ENCODE data around the gene COL23A1. TPM values are rescaled to one million over a fixed set of nuclear protein-coding genes. Genes with fewer than 3 reads are reported as not detected.

The COL23A1 gene
- total RNA-seq, 2 experiments from 2014 or later = 0.63 to 0.68 TPM

DNA sequence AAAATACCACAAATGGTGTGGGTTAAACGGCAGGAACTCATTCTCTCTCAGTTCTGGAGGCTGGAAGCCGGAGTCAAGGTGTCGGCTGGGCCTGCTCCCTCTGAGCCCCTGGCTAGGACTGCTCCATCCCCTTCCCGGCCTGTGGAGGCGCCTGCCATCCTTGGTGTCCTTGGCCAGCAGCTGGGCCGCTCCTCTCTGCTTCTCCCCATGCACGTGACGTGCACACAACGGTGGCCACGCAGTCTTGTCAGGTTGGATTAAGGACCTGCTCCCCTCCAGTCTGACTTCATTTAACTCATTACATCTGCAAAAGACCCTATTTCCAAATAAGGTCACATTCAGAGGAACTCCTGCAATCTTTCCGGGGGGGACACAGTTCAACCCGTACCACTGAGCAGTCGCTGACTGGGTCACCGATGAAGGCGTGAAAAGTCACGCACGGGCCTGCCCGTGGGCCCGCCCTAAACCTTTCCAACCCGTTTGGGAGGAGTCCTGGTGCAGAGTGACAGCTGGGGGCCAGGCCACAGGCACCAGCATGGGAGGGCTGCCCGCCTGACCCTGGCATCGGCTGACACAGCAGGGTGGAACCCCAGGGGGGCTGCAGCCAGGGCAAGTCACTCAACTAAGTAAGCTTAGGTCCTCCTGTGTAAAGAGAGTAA is 135.2 kb downstream of the COL23A1 start:
- ChIA-PET CTCF (no interaction called here), POLR2A (no interaction called here)
- H3K4me1 Mint-ChIP-seq (ENCODE audit: low read depth) = no peaks in the 10 kb centered on the region
- H3K9me3 Mint-ChIP-seq (ENCODE audit: insufficient read depth) = no peaks in the 10 kb centered on the region
- H3K4me3 Mint-ChIP-seq = no peak overlapping the region
- H3K27ac Mint-ChIP-seq = no peak overlapping the region
- DNase-seq (no peak), ATAC-seq (no peak)
- no peaks in the 10 kb centered on the region for H3K36me3 Mint-ChIP-seq (ENCODE audit: low read depth)
- H3K27me3 Mint-ChIP-seq (ENCODE audit: low read depth) = no peaks in the 10 kb centered on the region

GRCh38 chr5:178454303-178454702 is 135.9 kb downstream of the COL23A1 start:
- Mint-ChIP-seq H3K27ac (no peak overlapping the region), H3K36me3 (ENCODE audit: low read depth) (no peaks in the 10 kb centered on the region), H3K4me3 (no peak overlapping the region), H3K27me3 (ENCODE audit: low read depth) (no peaks in the 10 kb centered on the region), H3K4me1 (ENCODE audit: low read depth) (no peaks in the 10 kb centered on the region), H3K9me3 (ENCODE audit: insufficient read depth) (no peaks in the 10 kb centered on the region)
- CTCF ChIA-PET = no interaction called here
- POLR2A ChIA-PET = no interaction called here
- no peak for ATAC-seq
- DNase-seq = no peak

- H3K4me1 Mint-ChIP-seq (ENCODE audit: low read depth) = no peaks in the 10 kb centered on the region
- no peaks in the 10 kb centered on the region for H3K27me3 Mint-ChIP-seq (ENCODE audit: low read depth)
- ChIA-PET POLR2A (no interaction called here), CTCF (interaction anchor here (0.6 to 1.8 kb wide), 2 partner anchors 9 to 173 kb away, joined by 3 to 4 read pairs; no protein-coding TSS in a partner anchor)
- no peak overlapping the region for H3K4me3 Mint-ChIP-seq
- H3K27ac Mint-ChIP-seq = no peak overlapping the region
- H3K36me3 Mint-ChIP-seq (ENCODE audit: low read depth) = no peaks in the 10 kb centered on the region
- ATAC-seq = no peak
- no peak for DNase-seq
- no peaks in the 10 kb centered on the region for H3K9me3 Mint-ChIP-seq (ENCODE audit: insufficient read depth)
These were observed 137.0 kb downstream of the COL23A1 start for GRCh38 chr5:178453224-178453623.

DNA sequence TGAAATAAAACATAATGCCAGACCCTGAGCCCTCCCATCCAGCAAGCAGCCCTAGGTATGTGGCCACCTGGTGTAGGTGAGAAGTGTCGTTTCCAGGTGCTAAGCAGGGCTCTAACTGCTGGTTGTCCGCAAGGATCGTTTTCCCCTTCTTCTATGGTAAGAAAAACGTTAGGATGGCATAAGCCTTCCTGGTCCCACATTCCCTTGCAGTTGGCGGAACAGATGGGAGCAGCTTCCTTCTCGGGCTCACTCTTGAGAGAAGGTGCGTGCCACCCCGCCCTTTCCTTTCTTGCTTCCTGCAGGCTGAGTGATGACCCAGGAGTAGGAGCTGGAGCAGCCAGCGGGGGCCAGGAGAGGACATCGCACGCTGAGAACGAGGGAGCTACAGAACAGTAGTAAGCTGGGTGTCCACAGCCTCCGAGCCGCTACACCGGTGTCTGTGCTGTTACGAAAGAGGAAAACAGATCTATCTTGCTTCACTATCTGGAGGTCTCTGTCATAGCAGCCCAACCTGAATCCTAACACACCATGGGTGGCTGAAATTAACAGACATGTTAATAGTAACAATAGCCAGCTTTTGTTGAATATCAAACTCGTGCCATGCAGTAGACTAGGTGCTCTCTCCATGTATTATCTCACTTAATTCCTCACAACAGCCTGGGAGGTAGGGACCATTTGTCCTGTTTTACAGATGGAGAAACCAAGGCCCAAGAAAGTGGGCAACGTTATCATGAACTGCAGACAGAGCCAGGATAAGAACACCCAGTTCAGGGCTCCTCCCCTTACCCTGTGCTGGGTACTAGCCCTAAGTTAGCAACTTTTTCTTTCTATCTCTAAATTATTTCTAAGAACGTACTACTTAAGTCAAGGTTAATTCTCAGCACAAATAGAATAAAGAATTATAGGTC is 139.8 kb downstream of the COL23A1 start:
- no peak for ATAC-seq

GRCh38 chr5:178449163-178450070 is 140.8 kb downstream of the COL23A1 start:
- ChIA-PET CTCF (no interaction called here), POLR2A (no interaction called here)
- H3K9me3 Mint-ChIP-seq (ENCODE audit: insufficient read depth) = no peaks in the 10 kb centered on the region
- H3K36me3 Mint-ChIP-seq (ENCODE audit: low read depth) = no peaks in the 10 kb centered on the region
- no peak for DNase-seq
- no peak for ATAC-seq
- H3K27ac Mint-ChIP-seq = no peak overlapping the region
- H3K4me1 Mint-ChIP-seq (ENCODE audit: low read depth) = no peaks in the 10 kb centered on the region
- H3K27me3 Mint-ChIP-seq (ENCODE audit: low read depth) = no peaks in the 10 kb centered on the region
- no peak overlapping the region for H3K4me3 Mint-ChIP-seq

More for the DNA sequence above, 139.8 kb downstream of the COL23A1 start:
- no peaks in the 10 kb centered on the region for H3K4me1 Mint-ChIP-seq (ENCODE audit: low read depth)
- no peak for DNase-seq
- ChIA-PET POLR2A (no interaction called here), CTCF (interaction anchor here (2.2 kb wide), 1 partner anchor 11 kb away, joined by 6 read pairs; no protein-coding TSS in a partner anchor)
- H3K27me3 Mint-ChIP-seq (ENCODE audit: low read depth) = no peaks in the 10 kb centered on the region
- no peaks in the 10 kb centered on the region for H3K9me3 Mint-ChIP-seq (ENCODE audit: insufficient read depth)
- no peak overlapping the region for H3K27ac Mint-ChIP-seq
- no peaks in the 10 kb centered on the region for H3K36me3 Mint-ChIP-seq (ENCODE audit: low read depth)
- no peak overlapping the region for H3K4me3 Mint-ChIP-seq

DNA sequence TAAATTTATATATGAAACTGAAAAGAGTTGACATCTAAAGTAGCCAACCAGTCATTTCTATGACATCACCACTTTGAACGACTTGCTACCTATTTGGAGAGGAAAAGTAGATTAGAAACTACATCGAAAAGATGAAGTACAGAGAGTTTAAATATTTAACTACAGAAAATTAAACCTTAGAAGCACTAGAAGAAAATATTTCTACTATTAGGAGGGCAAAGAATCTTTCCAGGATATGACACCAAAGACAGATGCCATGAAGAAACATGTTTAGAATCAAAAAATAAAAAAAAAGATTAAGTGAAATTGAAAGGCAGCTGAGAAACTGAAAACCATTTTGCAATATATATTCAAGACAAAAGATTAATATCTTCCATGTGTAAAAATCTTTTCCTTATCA is 144.7 kb downstream of the COL23A1 start:
- ChIA-PET CTCF (interaction anchor here (1.5 kb wide), 1 partner anchor 16 kb away, joined by 6 read pairs; no protein-coding TSS in a partner anchor), POLR2A (no interaction called here)
- Mint-ChIP-seq H3K9me3 (ENCODE audit: insufficient read depth) (no peaks in the 10 kb centered on the region), H3K27ac (no peak overlapping the region), H3K4me3 (no peak overlapping the region), H3K36me3 (ENCODE audit: low read depth) (no peaks in the 10 kb centered on the region), H3K4me1 (ENCODE audit: low read depth) (peaks cover 6% of the 10 kb centered on the region), H3K27me3 (ENCODE audit: low read depth) (no peaks in the 10 kb centered on the region)
- no peak for ATAC-seq
- no peak for DNase-seq

- ChIA-PET POLR2A (interaction anchor here (0.7 to 0.8 kb wide), 2 partner anchors 26 to 789 kb away, joined by 3 read pairs; no protein-coding TSS in a partner anchor), CTCF (interaction anchor here (1.2 kb wide), 1 partner anchor 19 kb away, joined by 4 read pairs; no protein-coding TSS in a partner anchor)
- no peak for DNase-seq
These were observed 147.6 kb downstream of the COL23A1 start for GRCh38 chr5:178442405-178443257.

DNA sequence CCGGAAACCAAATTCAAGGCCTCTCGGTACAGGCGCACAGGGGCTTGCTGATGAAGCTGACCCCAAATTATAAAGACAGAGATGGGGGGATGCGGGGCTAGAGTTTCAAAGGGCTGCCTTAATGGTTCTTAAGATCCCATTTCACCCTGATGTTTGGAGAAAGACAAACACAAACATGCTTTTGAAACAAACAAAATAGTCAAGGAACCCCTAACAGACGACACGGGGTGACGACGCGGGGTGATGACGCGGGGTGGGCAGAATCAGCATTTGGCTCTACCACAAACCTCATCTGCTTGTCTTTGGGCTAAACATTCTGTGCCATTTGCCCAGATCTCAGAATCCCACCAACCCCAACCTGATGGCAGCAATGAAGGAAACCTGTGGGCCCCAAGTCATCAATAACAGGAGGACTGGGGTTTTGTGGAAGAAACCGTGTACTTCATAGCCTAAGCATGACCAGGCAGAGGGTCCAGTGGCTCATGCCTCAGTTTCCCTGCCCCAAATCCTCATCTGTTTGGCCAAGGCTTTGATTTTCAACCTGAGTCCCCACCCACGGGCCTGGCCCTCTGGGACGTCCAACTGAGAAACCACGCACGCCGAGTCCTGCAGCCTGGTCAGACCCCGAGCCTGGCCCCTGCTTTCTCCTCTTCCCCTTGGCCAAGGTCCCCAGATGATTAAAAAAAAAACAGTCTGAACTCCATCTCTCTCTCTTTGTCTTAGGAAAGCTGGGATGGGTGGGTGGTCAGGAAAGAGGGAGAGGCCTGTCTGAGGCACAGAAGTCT is 148.5 kb downstream of the COL23A1 start:
- ChIA-PET POLR2A (no interaction called here), CTCF (no interaction called here)
- DNase-seq (no peak), ATAC-seq (no peak)
- H3K27me3 Mint-ChIP-seq (ENCODE audit: low read depth) = peaks cover 3% of the 10 kb centered on the region
- H3K9me3 Mint-ChIP-seq (ENCODE audit: insufficient read depth) = no peaks in the 10 kb centered on the region
- no peak overlapping the region for H3K4me3 Mint-ChIP-seq
- H3K36me3 Mint-ChIP-seq (ENCODE audit: low read depth) = no peaks in the 10 kb centered on the region
- H3K27ac Mint-ChIP-seq = no peak overlapping the region
- peaks cover 6% of the 10 kb centered on the region for H3K4me1 Mint-ChIP-seq (ENCODE audit: low read depth)

More at GRCh38 chr5:178442405-178443257, 147.6 kb downstream of the COL23A1 start:
- Mint-ChIP-seq H3K4me1 (ENCODE audit: low read depth) (peaks cover 6% of the 10 kb centered on the region), H3K27ac (no peak overlapping the region), H3K36me3 (ENCODE audit: low read depth) (no peaks in the 10 kb centered on the region), H3K9me3 (ENCODE audit: insufficient read depth) (no peaks in the 10 kb centered on the region), H3K27me3 (ENCODE audit: low read depth) (peaks cover 3% of the 10 kb centered on the region), H3K4me3 (no peak overlapping the region)
- no peak for ATAC-seq

- no peak for DNase-seq
These were observed 150.0 kb downstream of the COL23A1 start for GRCh38 chr5:178440181-178440580.

GRCh38 chr5:178439493-178440180 is 150.6 kb downstream of the COL23A1 start:
- POLR2A ChIA-PET = interaction anchor here (0.7 kb wide), 1 partner anchor 21 kb away, joined by 3 read pairs; no protein-coding TSS in a partner anchor
- Mint-ChIP-seq H3K27ac (no peak overlapping the region), H3K9me3 (ENCODE audit: insufficient read depth) (no peaks in the 10 kb centered on the region), H3K27me3 (ENCODE audit: low read depth) (peaks cover 3% of the 10 kb centered on the region), H3K4me1 (ENCODE audit: low read depth) (peaks cover 6% of the 10 kb centered on the region), H3K4me3 (no peak overlapping the region), H3K36me3 (ENCODE audit: low read depth) (no peaks in the 10 kb centered on the region)
- DNase-seq (no peak), ATAC-seq (no peak)
- CTCF ChIA-PET = no interaction called here

More at GRCh38 chr5:178440181-178440580, 150.0 kb downstream of the COL23A1 start:
- ATAC-seq = no peak
- POLR2A ChIA-PET = interaction anchor here (0.7 kb wide), 1 partner anchor 21 kb away, joined by 3 read pairs; no protein-coding TSS in a partner anchor
- Mint-ChIP-seq H3K27ac (no peak overlapping the region), H3K4me3 (no peak overlapping the region), H3K36me3 (ENCODE audit: low read depth) (no peaks in the 10 kb centered on the region), H3K4me1 (ENCODE audit: low read depth) (peaks cover 6% of the 10 kb centered on the region), H3K9me3 (ENCODE audit: insufficient read depth) (no peaks in the 10 kb centered on the region), H3K27me3 (ENCODE audit: low read depth) (peaks cover 3% of the 10 kb centered on the region)
- CTCF ChIA-PET = no interaction called here

All from activated CD8-positive, alpha-beta T cell treated with anti-CD3 and anti-CD28 coated beads, Interleukin-2, amount 10 ng/mL, durations not matched to agents 7 days and 5 days (primary cell).